Skin of body (tissue), 2 donors: ENCODE results near the gene TMEM14C. TPM values are rescaled to one million over a fixed set of nuclear protein-coding genes. Genes with fewer than 3 reads are reported as not detected.
"Not testable (repeated sequence)": the region's sequence is repeated elsewhere in the genome, so short reads cannot be mapped to it uniquely, and the experiment has no call there.

ENCODE experiments used
- DNase-seq: peaks from one replicate; lab custom pipeline; 2025; lab: John Stamatoyannopoulos, UW
- total RNA-seq: library from RNA; depleted of rRNA; stranded (reverse); fragments of >200 nt; gene quantifications from one replicate; pipeline ENCODE4 v1.2.3, GENCODE V29; 2014

TMEM14C gene
- total RNA-seq, 1 donor from 2014 or later, result 50.4 TPM

DNA sequence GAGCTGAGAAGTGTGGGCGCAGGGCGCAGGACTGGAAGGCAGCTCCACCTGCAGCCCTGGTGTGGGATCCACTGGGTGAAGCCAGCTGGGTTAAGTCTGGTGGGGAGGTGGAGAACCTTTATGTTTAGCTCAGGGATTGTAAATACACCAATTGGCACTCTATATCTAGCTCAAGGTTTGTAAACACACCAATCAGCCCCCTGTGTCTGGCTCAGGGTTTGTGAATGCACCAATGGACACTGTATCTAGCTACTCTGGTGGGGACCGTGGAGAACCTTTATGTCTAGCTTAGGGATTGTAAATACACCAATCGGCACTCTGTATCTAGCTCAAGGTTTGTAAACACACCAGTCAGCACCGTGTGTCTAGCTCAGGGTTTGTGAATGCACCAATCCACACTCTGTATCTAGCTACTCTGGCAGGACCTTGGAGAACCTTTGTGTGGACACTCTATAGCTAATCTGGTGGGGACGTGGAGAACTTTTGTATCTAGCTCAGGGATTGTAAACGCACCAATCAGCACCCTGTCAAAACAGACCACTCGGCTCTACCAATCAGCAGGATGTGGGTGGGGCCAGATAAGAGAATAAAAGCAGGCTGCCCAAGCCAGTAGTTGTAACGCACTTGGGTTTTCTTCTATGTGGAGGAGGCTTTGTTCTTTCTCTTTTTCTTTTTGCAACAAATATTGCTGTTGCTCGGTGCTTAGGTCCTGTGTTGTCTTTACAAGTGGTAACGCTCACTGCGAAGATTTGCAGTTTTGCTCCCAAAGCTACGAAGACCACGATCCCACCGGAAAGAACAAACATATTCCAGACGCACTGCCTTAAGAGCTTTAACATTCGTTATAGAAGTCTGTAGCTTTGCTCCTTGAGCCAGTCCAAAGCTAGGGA lies 1.7 kb upstream of the TMEM14C start:
- DNase-seq, result not testable (repeated sequence)

GRCh38 chr6:10721850-10722569 lies 860 bp upstream of the TMEM14C start:
- no peak for DNase-seq

GRCh38 chr6:10722570-10722819 lies 375 bp upstream of the TMEM14C start:
- peak; percentile 70 for DNase-seq

- no peak for DNase-seq
Measured at GRCh38 chr6:10723567-10723881, 654 bp downstream of the TMEM14C start.

- DNase-seq, result no peak
Measured at GRCh38 chr6:10725044-10725443, 2.2 kb downstream of the TMEM14C start.

DNA sequence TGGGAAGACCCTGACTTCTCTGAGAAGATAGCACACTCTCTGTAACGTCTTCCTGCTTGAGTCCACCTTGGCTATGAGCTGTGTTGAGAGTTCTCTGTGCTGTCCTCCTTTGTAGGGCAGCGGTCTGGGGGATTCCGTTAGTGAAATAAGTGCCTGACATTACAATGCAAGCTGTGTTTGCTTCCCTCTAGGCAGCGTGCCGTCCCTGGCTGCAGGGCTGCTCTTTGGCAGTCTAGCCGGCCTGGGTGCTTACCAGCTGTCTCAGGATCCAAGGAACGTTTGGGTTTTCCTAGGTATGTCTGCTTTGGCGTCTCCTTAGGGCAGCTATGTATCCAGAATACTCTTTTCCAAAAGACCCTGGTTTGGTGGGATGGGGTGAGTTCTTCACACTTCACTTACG lies 2.8 kb downstream of the TMEM14C start:
- DNase-seq, result no peak

GRCh38 chr6:10730254-10730653 lies 7.4 kb downstream of the TMEM14C start:
- no peak for DNase-seq

DNA sequence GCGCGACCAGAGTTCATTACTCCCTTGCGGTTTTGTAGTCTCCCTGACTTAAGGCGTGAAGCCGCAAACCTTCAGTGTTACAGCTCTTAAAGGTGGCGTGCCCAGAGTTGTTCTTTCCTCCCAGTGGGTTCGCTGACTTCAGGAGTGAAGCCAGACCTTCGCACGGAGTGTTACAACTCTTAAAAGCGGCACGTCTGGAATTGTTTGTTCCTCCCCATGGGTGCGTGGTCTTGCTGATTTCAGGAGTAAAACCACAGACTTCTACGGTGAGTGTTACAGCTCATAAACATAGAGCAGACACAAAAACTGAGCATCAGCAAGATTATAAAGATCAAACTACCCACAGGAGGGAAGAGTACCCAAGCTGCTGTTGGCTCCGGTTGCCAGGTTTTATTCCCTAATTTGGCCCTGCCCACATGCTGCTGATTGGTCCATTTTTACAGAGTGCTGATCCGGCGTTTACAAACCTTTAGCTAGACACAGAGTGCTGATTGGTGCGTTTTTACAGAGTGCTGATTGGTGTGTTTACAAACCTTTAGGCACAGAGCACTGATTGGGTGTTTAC lies 10.4 kb downstream of the TMEM14C start:
- no peak for DNase-seq

GRCh38 chr6:10733863-10734262 lies 11.0 kb downstream of the TMEM14C start:
- no peak for DNase-seq

GRCh38 chr6:10736731-10737130 lies 13.9 kb downstream of the TMEM14C start:
- no peak for DNase-seq

DNA sequence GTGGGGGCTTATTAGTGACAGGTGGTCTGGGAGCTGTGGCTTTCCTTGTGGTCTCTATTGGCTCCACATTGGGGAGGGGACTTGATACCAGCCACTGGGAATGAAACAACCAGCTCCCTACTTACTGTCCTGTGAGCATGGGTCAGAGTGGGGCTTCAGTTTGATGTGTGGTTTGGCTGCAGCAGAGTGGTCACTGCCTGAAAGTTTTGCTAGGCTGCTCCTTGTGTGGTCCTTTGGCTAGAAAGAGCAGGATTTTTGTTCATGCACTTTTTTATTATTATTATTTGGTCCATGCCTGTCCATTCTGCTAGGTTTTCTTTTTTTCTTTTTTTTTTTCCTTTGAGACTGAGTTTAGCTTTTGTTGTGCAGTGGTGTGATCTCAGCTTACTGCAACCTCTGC lies 17.2 kb downstream of the TMEM14C start:
- no peak for DNase-seq

GRCh38 chr6:10741643-10742042 lies 18.8 kb downstream of the TMEM14C start:
- DNase-seq, result not testable (repeated sequence)

DNA sequence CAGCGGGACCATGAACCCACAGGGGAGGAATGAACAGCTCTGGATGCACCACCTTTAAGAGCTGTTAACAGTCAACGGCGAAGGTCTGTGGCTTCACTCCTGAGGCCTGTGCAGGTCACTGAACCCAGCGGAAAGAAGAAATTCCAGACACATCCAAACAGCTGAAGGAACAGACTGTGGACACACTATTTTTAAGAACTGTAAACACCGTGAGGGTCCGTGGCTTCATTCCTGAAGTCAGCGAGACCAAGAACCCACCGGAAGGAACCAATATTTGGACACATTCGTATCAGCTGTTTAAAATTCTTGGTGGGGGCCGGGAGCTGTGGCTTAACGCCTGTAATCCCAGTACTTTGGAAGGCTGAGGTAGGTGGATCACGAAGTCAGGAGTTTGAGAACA lies 19.4 kb downstream of the TMEM14C start:
- DNase-seq, result no peak

DNA sequence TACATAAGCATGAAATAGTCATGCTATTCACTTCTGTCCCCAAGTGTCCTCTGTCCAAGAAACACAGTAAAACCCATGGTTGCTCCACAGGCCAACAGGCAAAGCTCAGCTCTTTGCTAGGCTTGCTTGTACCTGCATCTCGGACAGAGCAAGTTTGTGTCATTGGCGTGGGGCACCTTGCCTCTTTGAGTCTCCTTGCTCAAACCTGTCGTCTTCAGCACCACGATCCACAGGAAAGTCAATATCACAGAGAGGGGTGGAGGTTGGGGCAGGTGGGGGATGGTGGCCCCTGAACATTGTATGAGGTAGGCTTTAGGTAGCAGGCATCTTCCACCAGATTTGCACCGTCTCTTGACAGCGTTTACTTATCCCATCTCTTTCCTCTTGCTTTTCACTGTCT lies 20.6 kb downstream of the TMEM14C start:
- DNase-seq, result no peak

- DNase-seq, result no peak
Measured at GRCh38 chr6:10745116-10745515, 22.2 kb downstream of the TMEM14C start.

DNA sequence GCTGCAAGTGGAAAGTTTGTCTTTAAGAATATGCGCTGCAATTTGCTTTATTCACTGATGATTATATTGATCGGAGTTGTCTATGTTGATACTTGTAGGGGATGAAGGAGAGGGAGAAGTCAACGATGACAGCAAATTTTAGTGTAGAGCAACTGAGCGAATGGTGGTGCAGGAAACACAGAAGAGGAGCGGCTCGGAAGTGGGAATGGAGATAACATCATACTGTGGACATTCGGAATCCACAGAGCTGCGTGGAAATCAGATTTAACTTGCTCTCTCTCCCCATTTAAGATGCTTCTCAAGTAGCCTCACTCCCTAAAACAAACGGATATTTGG lies 24.0 kb downstream of the TMEM14C start:
- DNase-seq, result no peak

DNA sequence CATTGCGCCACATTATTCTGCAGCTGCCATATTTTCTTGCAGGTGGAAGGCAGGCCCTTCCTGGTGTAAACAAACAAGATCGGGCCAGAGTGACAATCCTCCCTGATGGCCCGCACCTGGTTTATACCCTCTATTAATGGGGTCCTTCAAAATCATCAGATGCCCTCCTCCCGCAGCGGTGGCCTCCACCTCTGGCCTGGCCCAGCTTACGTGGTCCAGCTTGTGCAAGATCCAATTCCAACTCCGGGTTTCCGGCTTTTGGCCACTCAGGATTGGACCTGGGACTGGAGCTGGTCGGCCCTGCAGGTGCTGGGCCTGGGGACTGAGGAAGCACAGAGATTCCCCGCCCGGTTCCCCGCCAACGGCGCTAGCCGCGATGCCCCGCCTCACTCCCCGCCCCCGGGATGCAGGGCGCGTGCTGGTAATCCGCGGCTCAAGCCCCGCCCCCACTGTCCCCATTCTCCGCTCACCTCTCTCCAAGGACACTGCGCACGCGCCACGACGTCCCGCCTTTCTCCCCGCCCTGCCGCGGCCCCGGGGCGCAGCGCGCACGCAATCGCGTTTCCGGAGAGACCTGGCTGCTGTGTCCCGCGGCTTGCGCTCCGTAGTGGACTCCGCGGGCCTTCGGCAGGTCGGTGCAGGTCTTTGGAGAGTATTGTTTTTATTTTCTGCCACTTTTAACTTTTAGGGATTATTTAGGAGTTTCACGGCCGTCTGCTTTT lies 24.5 kb downstream of the TMEM14C start, which contains the start of gene TMEM14B:
Gene TMEM14B (plus strand): TSS at position 555 of the 722 bp plus-strand sequence. CDS start 1,441 bp downstream, outside the sequence.
- DNase-seq, result peak; percentile 97

- no peak for DNase-seq
Measured at GRCh38 chr6:10749734-10750133, 26.9 kb downstream of the TMEM14C start.

DNA sequence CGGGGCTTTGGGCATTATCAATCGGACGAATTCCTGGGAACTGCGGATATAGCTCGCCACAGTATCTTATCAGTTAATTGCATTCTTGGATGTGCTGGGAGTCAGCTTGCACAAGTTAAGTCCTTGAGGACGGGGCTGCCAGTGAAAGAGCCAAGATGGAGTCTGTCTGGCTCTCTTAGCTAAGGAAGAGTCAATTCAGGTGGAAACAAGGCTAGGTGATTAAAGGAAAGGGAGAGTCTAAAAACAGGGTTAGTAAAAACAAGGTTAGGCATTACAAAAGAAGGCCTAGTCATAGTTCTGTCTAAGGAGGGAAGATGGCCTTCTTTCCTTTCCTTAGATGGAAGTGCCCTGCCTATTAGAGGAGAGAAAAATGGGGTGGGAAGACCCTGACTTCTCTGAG lies 27.7 kb downstream of the TMEM14C start:
- DNase-seq, result not testable (repeated sequence)

GRCh38 chr6:10751757-10752156 lies 28.9 kb downstream of the TMEM14C start:
- DNase-seq, result not testable (repeated sequence)

DNA sequence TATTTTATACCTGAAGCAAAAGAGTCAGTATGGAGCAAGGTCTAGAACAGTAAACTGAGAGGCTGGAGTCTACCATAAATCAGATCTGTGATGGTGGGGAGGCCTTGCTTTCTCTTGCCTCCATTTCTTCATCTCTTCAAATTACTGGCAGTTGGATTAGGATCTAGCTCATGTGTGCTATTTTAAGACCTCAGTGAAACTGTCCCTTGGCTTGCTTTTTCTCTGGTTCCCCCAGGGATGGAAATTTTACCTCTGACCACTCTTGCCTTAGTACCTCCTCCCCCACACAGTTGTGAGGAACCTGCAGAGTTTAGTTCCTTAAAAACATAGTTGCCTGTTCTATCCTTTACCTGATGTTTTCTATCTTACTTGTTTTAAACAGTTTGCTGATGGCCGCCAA lies 33.2 kb downstream of the TMEM14C start:
- no peak for DNase-seq

DNA sequence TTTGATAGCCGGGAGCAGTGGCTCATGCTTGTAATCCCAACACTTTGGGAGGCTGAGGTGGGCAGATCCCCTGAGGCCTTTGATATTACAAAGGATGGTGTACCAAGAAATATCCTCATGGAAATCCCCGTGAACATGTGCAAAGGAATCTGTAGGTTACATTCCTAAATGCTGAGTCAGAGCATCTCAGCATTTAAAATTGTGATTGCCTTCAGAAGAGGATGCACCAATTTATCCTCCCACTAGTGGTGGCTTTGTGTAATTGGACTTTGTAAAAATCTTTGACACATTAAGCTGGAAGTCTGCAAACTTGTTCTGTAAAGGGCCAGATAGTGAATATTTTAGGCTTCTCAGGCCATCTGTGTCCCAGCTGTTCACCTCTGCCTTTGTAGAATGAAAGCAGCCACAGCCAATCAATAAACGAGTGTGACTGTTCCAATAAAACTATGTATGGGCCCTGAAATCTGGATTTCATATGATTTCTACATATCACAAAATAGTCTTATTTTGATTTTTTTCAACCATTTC lies 36.5 kb downstream of the TMEM14C start:
- peak; percentile 81 for DNase-seq
